Heart right ventricle (tissue), 16 donors: Measurements from ENCODE around the gene WWOX. TPM values are rescaled to one million over a fixed set of nuclear protein-coding genes. Genes with fewer than 3 reads are reported as not detected.

Source experiments
- ATAC-seq, 8 donors: fragments of 200-7000 bp; cut with Tn5 transposase; one replicate each; pipeline ENCODE4 v1.9.1; 2020; ENCODE audit warnings: mild to moderate bottlenecking in 8 of 8, moderate library complexity in 8 of 8, moderate number of reproducible peaks in 1 of 8
- DNase-seq, 2 donors: peaks; one replicate each; pipeline ENCODE4 v3.0.0-alpha.2; 2020
- H3K27ac ChIP-seq, 10 donors: fragments of 200-600 bp; sonication (generic) in 2 of 10; one replicate each; pipeline versions ENCODE4 v1.5.0 to v1.8.0; 2020 to 2022; ENCODE audit warnings: mild to moderate bottlenecking in 3 of 10
- H3K27me3 ChIP-seq, 7 donors: fragments of 200-600 bp; one replicate each; pipeline ENCODE4 v1.8.0; 2021 to 2022; ENCODE audit warnings: mild to moderate bottlenecking in 2 of 7
- H3K36me3 ChIP-seq, 9 donors: fragments of 200-600 bp; sonication (generic) in 1 of 9; one replicate each; pipeline versions ENCODE4 v1.5.0 to v1.8.0; 2020 to 2022; ENCODE audit warnings: mild to moderate bottlenecking in 2 of 9
- H3K4me1 ChIP-seq, 9 donors: fragments of 200-600 bp; sonication (generic) in 1 of 9; one replicate each; pipeline versions ENCODE4 v1.5.0 to v1.8.0; 2020 to 2022; ENCODE audit warnings: mild to moderate bottlenecking in 4 of 9
- H3K4me3 ChIP-seq, 10 donors: fragments of 200-600 bp; sonication (generic) in 2 of 10; one replicate each; pipeline versions ENCODE4 v1.5.0 to v1.8.0; 2020 to 2022; ENCODE audit warnings: mild to moderate bottlenecking in 7 of 10, moderate library complexity in 2 of 10
- H3K9me3 ChIP-seq, 11 donors: fragments of 200-600 bp in 10 of 11; sonication (generic) in 2 of 11; one replicate each; pipeline versions ENCODE4 v1.5.0 to v1.8.0; 2013 to 2022; ENCODE audit warnings: mild to moderate bottlenecking in 2 of 11, control low read depth in 1 of 11, moderate library complexity in 1 of 11
- WGBS, 2 donors: extraction: QIAGEN DNeasy Blood & Tissue Kit; methylation state at CpG; one replicate each; pipeline ENCODE4 v1.1.7; 2013; ENCODE audit warnings: inconsistent platforms in 1 of 2; 5-methylcytosine and 5-hydroxymethylcytosine counted together
- intact Hi-C, 10 donors: fragments of 100-400 bp; cut with DNase I; formaldehyde crosslinking; loops; one replicate each; pipeline versions ENCODE4 v1.11.1 to v1.14.2; 2022
- polyA plus RNA-seq, 2 donors: library from polyadenylated mRNA; stranded (reverse); fragments of 200-250 nt; gene quantifications; one replicate each; pipeline ENCODE4 v1.2.3, GENCODE V29; 2013
- total RNA-seq, 10 donors: library from RNA; stranded (reverse); fragmentation: NEBNext Ultra II Directional in 3 of 10; extraction: Animal tissue kit (Norgen Biotek cat#: 25700) in 3 of 10; gene quantifications; one replicate each; pipeline versions ENCODE4 v1.2.1 to v1.2.4, GENCODE V29; 2021 to 2023
- TF ChIP-seq, protein P1 (sequence below), 9 donors: fragments of 200-600 bp; sonication (generic) in 2 of 9; IDR thresholded peaks; one replicate each; pipeline versions ENCODE4 v1.5.0 to v1.8.0; 2021 to 2022; ENCODE audit warnings: antibody characterized with exemption in 9 of 9, mild to moderate bottlenecking in 5 of 9, moderate library complexity in 1 of 9
- donor health status: Arrhythmogenic right ventricular cardiomyopathy.
- donor health status: ischemic (EF 13 %, LVEDD 7.1; RV severe dilation, severe dysfunction).
- donor health status: healthy with polysubstance abuse.
- donor health status: DM: no; HTN: yes; CAD: no.
- donor health status: DM: no; HTN: no; CAD: no.
- donor health status: ischemic (EF 25% LVEDD 6.9; RV normal size, moderate dysfunction).
- donor health status: ischemic (EF 25% LVEDD 5.7; RV mildly dilated, moderate dysfunction).
- donor health status: healthy.
- donor health status: DM: yes; HTN: yes; CAD: no.
- donor health status: Ischemic cardiomyopathy.
- donor health status: ischemic (EF 35%, LVEDD 5.7; RV mildly dilated, moderate dysfunction).
- donor health status: nonischemic (EF 11% LVEDD 7.7; RV severe dilation, severe dysfunction).
- donor health status: DM: yes; HTN: yes; CAD: no.
- donor health status: PGD.
- donor health status: ischemic (EF 29% LVEDD 5.4; RV normal size, mild dysfunction).
- donor health status: nonischemic (EF 23%, LVEDD 6.1; RV moderate dilation, normal function).

Gene WWOX
- total and polyA plus RNA-seq, 12 donors: 4.9 to 15.0 (median 9.9) TPM

DNA sequence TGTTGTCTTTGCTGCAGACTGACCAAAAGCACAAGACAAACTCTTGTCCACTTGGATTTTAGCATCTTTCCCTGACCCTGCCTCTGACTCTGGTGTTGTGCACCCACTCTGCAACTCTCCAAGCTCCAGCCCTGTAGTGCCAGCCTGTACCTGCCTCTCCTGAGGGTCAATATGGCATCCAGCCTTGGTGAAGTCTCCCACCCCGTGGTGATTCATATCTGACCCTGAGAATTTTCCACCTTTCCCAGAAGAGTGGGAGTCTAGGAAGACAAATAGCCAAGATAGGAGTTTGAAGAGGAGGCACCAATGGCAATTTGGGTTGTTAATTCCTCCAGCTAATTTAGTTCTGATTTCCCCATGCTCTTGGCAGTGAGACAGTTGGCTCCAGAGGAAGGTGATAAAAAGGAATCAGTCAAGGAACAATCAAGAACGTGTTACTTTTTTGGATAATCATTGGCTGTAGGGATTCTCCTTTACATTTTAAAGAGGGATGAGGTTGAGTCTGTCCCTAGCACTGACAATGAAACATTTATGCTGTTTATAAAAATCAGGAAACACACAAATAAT lies 1085.1 kb downstream of the WWOX start:
- Histone ChIP-seq H3K4me3 (no peak overlapping the region), H3K27ac (no peak overlapping the region), H3K27me3 (no peaks in the 10 kb centered on the region), H3K9me3 (peaks cover 0 to 22% (median 0%) of the 10 kb centered on the region in 11 donors), H3K4me1 (peaks cover 0 to 14% (median 0%) of the 10 kb centered on the region in 9 donors), H3K36me3 (no peaks in the 10 kb centered on the region)
- TF ChIP-seq, protein P1, sequence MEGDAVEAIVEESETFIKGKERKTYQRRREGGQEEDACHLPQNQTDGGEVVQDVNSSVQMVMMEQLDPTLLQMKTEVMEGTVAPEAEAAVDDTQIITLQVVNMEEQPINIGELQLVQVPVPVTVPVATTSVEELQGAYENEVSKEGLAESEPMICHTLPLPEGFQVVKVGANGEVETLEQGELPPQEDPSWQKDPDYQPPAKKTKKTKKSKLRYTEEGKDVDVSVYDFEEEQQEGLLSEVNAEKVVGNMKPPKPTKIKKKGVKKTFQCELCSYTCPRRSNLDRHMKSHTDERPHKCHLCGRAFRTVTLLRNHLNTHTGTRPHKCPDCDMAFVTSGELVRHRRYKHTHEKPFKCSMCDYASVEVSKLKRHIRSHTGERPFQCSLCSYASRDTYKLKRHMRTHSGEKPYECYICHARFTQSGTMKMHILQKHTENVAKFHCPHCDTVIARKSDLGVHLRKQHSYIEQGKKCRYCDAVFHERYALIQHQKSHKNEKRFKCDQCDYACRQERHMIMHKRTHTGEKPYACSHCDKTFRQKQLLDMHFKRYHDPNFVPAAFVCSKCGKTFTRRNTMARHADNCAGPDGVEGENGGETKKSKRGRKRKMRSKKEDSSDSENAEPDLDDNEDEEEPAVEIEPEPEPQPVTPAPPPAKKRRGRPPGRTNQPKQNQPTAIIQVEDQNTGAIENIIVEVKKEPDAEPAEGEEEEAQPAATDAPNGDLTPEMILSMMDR (IDR thresholded peaks at IDR 0.05): no peak
- ATAC-seq: no peak
- intact Hi-C loops: no loop called here
- 40 to 47% methylated on average over 2 of the region's 2 CpGs for WGBS, 2 donors
- no peak for DNase-seq

DNA sequence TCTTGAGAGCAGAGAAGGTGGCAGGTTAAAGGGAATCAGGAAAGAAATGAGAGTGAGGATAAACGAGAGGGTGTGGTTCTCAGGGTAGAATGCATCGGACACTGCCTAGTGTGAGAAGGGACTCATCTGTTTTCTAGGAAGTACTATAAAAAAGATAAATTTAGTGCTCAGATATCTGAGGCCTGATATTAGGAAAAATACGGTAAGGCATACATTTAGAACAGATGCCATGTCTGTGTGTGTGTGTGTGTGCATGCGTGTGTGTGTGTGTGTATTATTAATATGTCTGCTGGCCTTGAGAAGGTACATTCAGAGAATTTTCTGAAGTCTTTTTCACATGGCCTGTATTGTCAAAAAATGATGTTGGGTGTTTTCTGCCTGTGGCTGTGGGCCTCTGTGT lies 1086.3 kb downstream of the WWOX start:
- peak overlapping the region in 1 of 10 donors; percentile 12 for H3K27ac ChIP-seq
- H3K4me1 ChIP-seq: peaks cover 0 to 14% (median 0%) of the 10 kb centered on the region in 9 donors
- TF ChIP-seq, protein P1 (IDR thresholded peaks at IDR 0.05): no peak
- DNase-seq (no peak), ATAC-seq (no peak)
- 83 to 87% methylated on average over 4 of the region's 4 CpGs for WGBS, 2 donors
- H3K27me3 ChIP-seq: no peaks in the 10 kb centered on the region
- intact Hi-C loops: no loop called here
- peaks cover 0 to 16% (median 0%) of the 10 kb centered on the region in 11 donors for H3K9me3 ChIP-seq
- no peak overlapping the region for H3K4me3 ChIP-seq
- H3K36me3 ChIP-seq: no peaks in the 10 kb centered on the region

DNA sequence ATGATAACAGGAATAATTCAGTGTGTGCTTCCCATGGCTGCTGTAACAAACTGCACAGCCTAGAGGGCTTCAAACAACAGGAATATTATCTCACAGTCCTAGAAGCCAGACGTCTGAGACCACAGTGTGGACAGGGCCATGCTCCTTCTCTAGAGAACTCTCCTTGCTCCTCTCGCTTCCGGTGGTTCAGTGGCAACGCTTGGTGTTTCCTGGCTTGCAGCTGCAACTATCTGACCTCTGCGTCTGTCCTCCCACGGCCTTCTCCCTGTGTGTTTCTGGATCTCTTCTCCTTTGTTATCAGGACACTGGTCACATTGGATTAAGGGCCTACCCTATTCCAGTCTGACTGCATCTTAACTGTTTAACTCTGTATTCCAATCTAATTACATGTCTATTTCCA lies 1086.7 kb downstream of the WWOX start:
- H3K36me3 ChIP-seq: no peaks in the 10 kb centered on the region
- no peaks in the 10 kb centered on the region for H3K27me3 ChIP-seq
- 26 to 33% methylated on average over 6 of the region's 6 CpGs for WGBS, 2 donors
- intact Hi-C loops: no loop called here
- H3K4me1 ChIP-seq: peaks cover 0 to 14% (median 0%) of the 10 kb centered on the region in 9 donors
- peak overlapping the region in 1 of 10 donors; percentile 12 for H3K27ac ChIP-seq
- peaks cover 0 to 11% (median 0%) of the 10 kb centered on the region in 11 donors for H3K9me3 ChIP-seq
- no peak overlapping the region for H3K4me3 ChIP-seq
- peak; percentile 15 to 23 for DNase-seq
- peak in 7 of 8 donors; percentile 34 to 72 (median 52) for ATAC-seq
- TF ChIP-seq, protein P1 (IDR thresholded peaks at IDR 0.05): no peak

DNA sequence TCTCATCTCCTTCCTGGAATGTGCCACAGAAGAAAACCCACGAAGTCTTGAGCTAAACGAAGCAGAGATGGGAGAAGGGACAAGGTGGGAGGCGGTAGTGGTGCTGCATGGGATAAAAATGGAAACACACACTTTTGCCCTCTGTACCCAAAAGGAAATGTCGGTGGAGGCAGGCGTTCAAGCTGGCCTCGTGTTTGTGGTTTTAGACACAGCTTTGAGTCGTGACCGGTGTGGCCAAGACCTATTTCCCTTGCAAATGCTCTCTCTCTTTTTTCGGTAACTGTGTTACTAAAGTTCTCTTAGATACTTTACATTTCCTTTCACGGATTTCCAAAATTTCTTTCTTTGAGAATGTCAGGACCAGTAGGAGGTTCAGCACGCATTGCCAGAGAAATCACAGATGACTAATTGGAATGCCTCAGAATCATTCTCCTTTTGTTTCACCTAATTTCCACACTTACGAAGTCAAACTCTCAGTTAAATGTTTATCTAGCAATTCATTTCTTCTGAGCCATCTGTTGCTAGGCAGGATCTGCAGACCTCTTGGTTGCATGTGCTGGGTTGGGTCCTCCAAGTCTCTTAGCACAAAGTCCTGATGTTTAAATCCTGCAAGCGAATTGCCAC lies 1088.8 kb downstream of the WWOX start:
- peaks cover 0 to 14% (median 0%) of the 10 kb centered on the region in 9 donors for H3K4me1 ChIP-seq
- H3K27ac ChIP-seq: no peak overlapping the region
- 75 to 77% methylated on average over 13 of the region's 13 CpGs for WGBS, 2 donors
- TF ChIP-seq, protein P1 (IDR thresholded peaks at IDR 0.05): no peak
- H3K36me3 ChIP-seq: no peaks in the 10 kb centered on the region
- intact Hi-C loops: no loop called here
- ATAC-seq: no peak
- no peaks in the 10 kb centered on the region for H3K27me3 ChIP-seq
- no peak for DNase-seq
- H3K9me3 ChIP-seq: peaks cover 0 to 11% (median 0%) of the 10 kb centered on the region in 11 donors
- H3K4me3 ChIP-seq: no peak overlapping the region
